HepG2 (cell line): ENCODE data around the gene ACSM5. TPM values are rescaled to one million over a fixed set of nuclear protein-coding genes. Genes with fewer than 3 reads are reported as not detected.

Experiments
- FOXP1 ChIP-seq, 2 experiments: fragments of 450-650 bp in 1 of 2; IDR thresholded peaks; 2 replicates each; pipeline ENCODE4 v1.6.1; 2017 to 2018; ENCODE audit warnings: antibody characterized with exemption in 1 of 2
- HMG20A ChIP-seq: IDR thresholded peaks from 2 replicates; pipeline ENCODE4 v1.6.1; 2016; ENCODE audit warnings: borderline replicate concordance
- HNF4A ChIP-seq: sonication (generic); formaldehyde crosslinking; IDR thresholded peaks from 2 replicates; pipeline ENCODE4 v1.4.0; 2020; ENCODE audit warnings: missing genetic modification reagents
- HOXA3 ChIP-seq: sonication (generic); formaldehyde crosslinking; IDR thresholded peaks from 2 replicates; pipeline ENCODE4 v1.5.0; 2020; ENCODE audit warnings: missing genetic modification reagents
- KDM5B ChIP-seq: sonication (generic); formaldehyde crosslinking; IDR thresholded peaks from 2 replicates; pipeline ENCODE4 v1.4.0; 2020; ENCODE audit warnings: missing genetic modification reagents, mild to moderate bottlenecking, borderline replicate concordance
- RORA ChIP-seq: sonication (generic); formaldehyde crosslinking; IDR thresholded peaks from 2 replicates; pipeline ENCODE4 v1.5.0; 2020; ENCODE audit warnings: mild to moderate bottlenecking, missing genetic modification reagents, moderate library complexity
- SALL1 ChIP-seq: sonication (generic); formaldehyde crosslinking; IDR thresholded peaks from 2 replicates; pipeline ENCODE4 v1.8.0; 2022; ENCODE audit warnings: mild to moderate bottlenecking, missing genetic modification reagents
- TAF1 ChIP-seq: sonication (generic); formaldehyde crosslinking; IDR thresholded peaks from 2 replicates; pipeline ENCODE4 v1.4.0; 2020; ENCODE audit warnings: missing genetic modification reagents
- TEAD2 ChIP-seq: sonication (generic); formaldehyde crosslinking; IDR thresholded peaks from 2 replicates; pipeline ENCODE4 v1.9.0; 2021; ENCODE audit warnings: missing genetic modification reagents
- THAP11 ChIP-seq: IDR thresholded peaks from 2 replicates; pipeline ENCODE4 v1.6.1; 2016; ENCODE audit warnings: missing biosample characterization, missing genetic modification reagents
- TRAFD1 ChIP-seq: sonication (generic); formaldehyde crosslinking; IDR thresholded peaks from 2 replicates; pipeline ENCODE4 v1.5.1; 2020; ENCODE audit warnings: missing genetic modification reagents, mild to moderate bottlenecking, borderline replicate concordance
- ZNF20 ChIP-seq: sonication (generic); formaldehyde crosslinking; IDR thresholded peaks from 2 replicates; pipeline ENCODE4 v1.4.0; 2020; ENCODE audit warnings: mild to moderate bottlenecking, moderate library complexity, missing genetic modification reagents
- ZNF274 ChIP-seq: sonication (generic); formaldehyde crosslinking; IDR thresholded peaks from 2 replicates; pipeline ENCODE4 v1.5.1; 2020; ENCODE audit warnings: mild to moderate bottlenecking, missing genetic modification reagents
- ZNF296 ChIP-seq: sonication (generic); formaldehyde crosslinking; conservative IDR thresholded peaks from 2 replicates; pipeline ENCODE4 v1.5.0; 2020; ENCODE audit warnings: mild to moderate bottlenecking, missing genetic modification reagents
- ZNF3 ChIP-seq: IDR thresholded peaks from 2 replicates; pipeline ENCODE4 v1.7.0; 2017; ENCODE audit warnings: inconsistent platforms
- ZNF318 ChIP-seq: sonication (generic); formaldehyde crosslinking; IDR thresholded peaks from 2 replicates; pipeline ENCODE4 v1.4.0; 2020; ENCODE audit warnings: mild to moderate bottlenecking, missing genetic modification reagents
- ZNF430 ChIP-seq: sonication (generic); formaldehyde crosslinking; IDR thresholded peaks from 2 replicates; pipeline ENCODE4 v1.9.0; 2021; ENCODE audit warnings: mild to moderate bottlenecking, missing genetic modification reagents
- ZNF496 ChIP-seq: sonication (generic); formaldehyde crosslinking; IDR thresholded peaks from 2 replicates; pipeline ENCODE4 v1.8.1; 2023; ENCODE audit warnings: mild to moderate bottlenecking, moderate library complexity, missing genetic modification reagents; ENCODE audit not compliant: insufficient replicate concordance
- ZNF564 ChIP-seq: sonication (generic); formaldehyde crosslinking; IDR thresholded peaks from 2 replicates; pipeline ENCODE4 v1.8.1; 2023; ENCODE audit warnings: mild to moderate bottlenecking, missing genetic modification reagents
- ZNF614 ChIP-seq: IDR thresholded peaks from 2 replicates; pipeline ENCODE4 v1.6.1; 2018; ENCODE audit warnings: missing biosample characterization, missing genetic modification reagents, inconsistent platforms, borderline replicate concordance
- ZNF766 ChIP-seq: sonication (generic); formaldehyde crosslinking; IDR thresholded peaks from 2 replicates; pipeline ENCODE4 v1.5.0; 2020; ENCODE audit warnings: missing genetic modification reagents, borderline replicate concordance
- ZNF773 ChIP-seq: sonication (generic); formaldehyde crosslinking; IDR thresholded peaks from 2 replicates; pipeline ENCODE4 v1.4.0; 2020; ENCODE audit warnings: missing genetic modification reagents, borderline replicate concordance
- ZSCAN22 ChIP-seq: sonication (generic); formaldehyde crosslinking; IDR thresholded peaks from 2 replicates; pipeline ENCODE4 v1.4.0; 2020; ENCODE audit warnings: mild to moderate bottlenecking, missing genetic modification reagents
- polyA plus RNA-seq, 8 experiments: library from polyadenylated mRNA; depleted of rRNA in 3 of 8; stranded (reverse) in 7 of 8; unstranded in 1 of 8; fragments of >200 nt; fragmentation: Illumina TruSeq in 4 of 8; extraction: Trizol in 4 of 8; gene quantifications; 2 replicates each; pipeline versions ENCODE4 v1.2.1 to v1.2.3, GENCODE V29; 2011 to 2016; ENCODE audit warnings: low read depth in 4 of 8, missing spikeins in 1 of 8, mixed read lengths in 1 of 8; ENCODE audit not compliant: insufficient read depth in 1 of 8
- total RNA-seq, 5 experiments: library from RNA; depleted of rRNA; stranded (reverse); fragments of >200 nt; fragmentation: Illumina TruSeq; extraction: Trizol; gene quantifications; 2 replicates each; pipeline ENCODE4 v1.2.3, GENCODE V29; 2016; ENCODE audit warnings: low read depth in 1 of 5

Gene ACSM5
- total and polyA plus RNA-seq, 2 of the 13 experiments (the other 11 are each of a cell fraction or from before 2014, with no cell fraction given) = 9.1 to 15.0 TPM

- TF ChIP-seq TRAFD1 (no peak), ZNF296 (CRISPR knock-in tag) (no peak), HMG20A (CRISPR knock-in tag) (peak; percentile 90; the same call in 1 of the 2 replicates), TAF1 (CRISPR knock-in tag) (no peak), THAP11 (CRISPR knock-in tag) (no peak), HOXA3 (CRISPR knock-in tag) (peak; percentile 66; the same call in 1 of the 2 replicates), ZNF274 (no peak), ZNF318 (CRISPR knock-in tag) (no peak), SALL1 (peak; percentile 91), ZNF564 (CRISPR knock-in tag) (no peak), ZNF614 (CRISPR knock-in tag) (no peak), ZNF20 (no peak), ZNF3 (CRISPR knock-in tag) (no peak), FOXP1 (IDR thresholded peaks at IDR 0.05) (no peak), FOXP1 (CRISPR knock-in tag; IDR thresholded peaks at IDR 0.05) (peak; percentile 64; the same call in 1 of the 2 replicates), ZSCAN22 (CRISPR knock-in tag) (no peak), ZNF496 (CRISPR knock-in tag) (no peak), ZNF766 (CRISPR knock-in tag) (no peak), HNF4A (peak; percentile 96), RORA (CRISPR knock-in tag) (no peak), TEAD2 (CRISPR knock-in tag) (no peak), KDM5B (CRISPR knock-in tag) (no peak), ZNF430 (no peak), ZNF773 (no peak)
Observed at GRCh38 chr16:20397468-20398074, 11.8 kb upstream of the ACSM5 start (continued).
